Effector CD8-positive, alpha-beta T cell (primary cell): ENCODE results near the gene G6PC3.
A peak's percentile ranks its signal among the peaks of the same experiment; 100 is the strongest.

Experiments used
- DNase-seq: peaks from one replicate; lab custom pipeline; 2025; lab: John Stamatoyannopoulos, UW

The G6PC3 gene

GRCh38 chr17:44061446-44061845, 9.1 kb upstream of the G6PC3 start:
- no peak for DNase-seq

DNA sequence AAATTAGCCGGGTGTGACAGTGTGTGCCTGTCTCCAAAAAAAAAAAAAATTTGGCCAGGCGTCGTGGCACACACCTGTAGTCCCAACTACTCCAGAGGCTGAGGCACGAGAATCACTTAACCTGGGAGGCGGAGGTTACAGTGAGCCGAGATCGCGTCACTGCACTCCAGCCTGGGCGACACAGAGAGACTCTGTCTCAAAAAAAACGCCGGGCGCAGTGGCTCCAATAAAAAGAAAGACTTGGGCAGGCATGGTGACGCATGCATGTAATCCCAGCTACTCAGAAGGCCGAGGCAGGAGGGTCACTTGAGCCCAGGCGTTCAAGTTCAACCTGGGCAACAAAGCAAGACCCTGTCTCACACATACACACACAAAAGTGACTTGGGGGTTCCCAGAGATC, 7.7 kb upstream of the G6PC3 start:
- DNase-seq, result no peak

DNA sequence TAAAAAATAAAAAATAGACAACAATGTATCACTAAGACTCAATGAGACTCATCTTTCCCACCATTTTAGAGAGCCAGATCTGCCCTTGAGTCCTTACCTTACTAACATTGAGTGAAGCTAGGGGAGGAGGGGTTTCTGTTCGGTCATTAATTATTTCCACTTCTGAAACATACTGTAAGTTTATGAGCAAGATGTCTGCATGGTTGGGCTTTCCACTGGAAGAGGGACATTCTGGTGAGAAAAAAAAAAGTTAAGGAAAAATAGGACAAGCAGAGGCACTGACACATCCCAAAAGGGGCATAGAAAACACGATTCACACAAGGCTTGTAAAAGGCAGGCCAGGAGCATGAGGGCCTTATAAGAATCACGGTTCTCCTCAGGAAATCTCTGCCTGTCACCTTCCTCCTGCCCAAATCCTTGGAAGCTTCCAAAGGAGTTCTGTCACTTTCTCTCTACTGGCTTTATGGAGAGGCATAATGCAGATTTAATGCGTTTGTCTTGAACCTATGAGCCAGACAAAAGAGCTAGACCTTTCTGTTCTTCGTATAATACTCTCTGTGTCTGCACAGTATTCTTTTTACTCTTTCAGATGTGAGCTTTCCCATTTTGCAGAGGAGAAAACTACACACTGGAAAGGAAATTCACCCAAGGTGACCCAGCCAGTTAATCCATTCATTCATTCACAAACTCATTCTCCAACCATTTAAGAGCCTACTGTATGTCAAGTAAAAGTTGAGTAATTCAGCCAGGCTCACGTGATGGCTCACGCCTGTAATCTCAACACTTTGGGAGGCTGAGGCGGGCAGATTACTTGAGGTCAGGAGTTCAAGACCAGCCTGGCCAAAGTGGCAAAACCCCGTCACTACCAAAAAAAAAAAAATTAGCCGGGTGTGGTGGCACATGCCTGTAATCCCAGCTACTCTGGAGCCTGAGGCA, 6.6 kb upstream of the G6PC3 start:
- no peak for DNase-seq

DNA sequence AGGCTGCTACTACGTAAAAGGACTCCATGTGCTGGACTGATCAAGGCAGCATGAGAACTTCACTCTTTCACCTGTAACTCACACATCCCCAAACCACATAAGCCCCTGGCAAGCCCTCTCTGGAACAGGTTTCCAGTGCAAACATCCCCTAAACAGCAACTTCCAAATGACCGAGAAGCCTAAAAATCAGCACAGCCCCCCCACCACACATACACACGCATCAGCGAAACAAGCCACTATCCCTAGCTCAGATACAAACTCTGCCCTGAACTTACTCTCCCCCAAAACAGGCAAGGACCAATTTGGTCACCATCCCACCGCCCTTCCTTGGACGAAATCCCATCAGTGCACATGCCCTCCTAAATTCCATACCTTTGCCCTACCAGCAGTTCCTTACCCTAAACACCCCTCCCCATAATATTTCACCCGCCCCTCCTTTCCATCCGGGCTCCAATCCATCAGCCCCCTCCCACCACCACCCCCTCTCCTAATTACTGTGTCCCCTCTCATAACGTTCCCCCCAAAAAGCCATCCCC, 4.8 kb upstream of the G6PC3 start:
- no peak for DNase-seq

DNA sequence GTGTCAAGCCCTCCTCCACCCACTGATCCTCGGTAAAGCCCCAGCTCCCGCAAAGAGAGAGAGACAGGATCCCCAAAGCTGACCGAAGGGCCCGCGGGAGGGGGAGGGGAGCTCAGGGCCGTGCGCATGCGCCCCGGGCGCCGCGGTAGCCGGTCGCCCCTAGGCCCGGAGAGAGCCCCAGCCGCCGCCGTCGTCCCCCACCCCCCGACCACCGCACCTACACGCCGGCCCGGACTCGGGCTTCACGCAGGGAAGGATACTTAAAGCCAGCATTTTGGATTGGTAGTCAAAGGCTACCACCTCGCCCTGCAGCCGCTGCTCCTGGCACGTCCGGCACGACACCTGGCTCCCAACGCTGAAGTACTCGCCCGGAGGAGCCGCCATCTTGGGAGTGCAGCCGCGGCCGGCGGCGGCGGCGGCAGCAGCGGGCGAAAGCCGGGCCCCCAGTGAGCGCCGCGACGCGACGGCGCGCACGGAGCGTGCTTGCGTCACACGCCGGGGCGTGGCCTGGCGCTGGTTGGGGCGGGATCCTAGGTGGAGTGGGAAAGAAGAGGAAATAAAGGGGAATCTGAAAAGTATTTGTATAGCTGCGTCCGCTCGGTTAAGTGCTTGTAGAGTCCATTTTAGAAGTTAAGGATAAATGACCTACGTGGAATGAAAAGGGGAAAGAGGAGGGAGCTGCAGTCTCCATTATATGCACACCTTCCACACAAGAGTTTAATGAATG, 4.2 kb upstream of the G6PC3 start, which contains the start of gene LSM12:
Gene LSM12 (minus strand): TSS at position 468 of the 727 bp plus-strand sequence. CDS start 84 bp downstream, at position 384.
- peak; percentile 84 for DNase-seq

DNA sequence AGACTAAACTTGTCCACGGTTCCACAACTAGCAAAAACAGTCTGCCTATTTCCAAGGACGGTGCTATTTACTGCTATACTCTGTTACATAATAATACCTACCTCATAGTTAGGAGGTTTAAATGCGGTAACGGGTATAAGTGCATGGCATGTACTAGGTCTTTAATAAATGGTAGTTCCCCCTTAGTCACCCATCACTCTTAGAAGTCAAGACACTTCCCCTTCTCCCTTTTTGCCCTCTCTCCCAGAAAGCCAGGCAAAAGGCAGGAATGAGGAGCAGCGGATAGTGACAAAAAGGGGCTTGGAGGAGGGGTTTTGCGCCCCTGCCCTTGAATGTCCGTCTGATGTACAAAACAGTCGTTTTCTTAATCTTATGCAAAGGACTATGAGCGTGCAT, 3.0 kb upstream of the G6PC3 start:
- no peak for DNase-seq

- no peak for DNase-seq
Measured at GRCh38 chr17:44069974-44070454, 521 bp upstream of the G6PC3 start.

DNA sequence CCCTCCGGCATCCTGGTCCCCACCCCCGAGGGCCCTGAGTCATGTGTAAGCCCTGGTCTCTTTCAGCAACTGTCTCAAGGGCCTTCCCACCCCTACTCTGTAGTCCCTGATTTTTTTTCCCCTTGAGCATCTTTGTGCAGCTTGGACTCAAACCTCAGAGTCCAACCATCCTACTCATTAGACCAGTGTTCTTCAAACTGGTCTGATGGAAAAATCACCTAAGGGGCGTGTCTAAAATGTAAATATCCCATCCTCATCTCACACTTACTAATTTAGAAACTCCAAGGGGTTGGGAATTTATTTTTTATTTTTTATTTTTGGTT, 624 bp downstream of the G6PC3 start:
- no peak for DNase-seq

DNA sequence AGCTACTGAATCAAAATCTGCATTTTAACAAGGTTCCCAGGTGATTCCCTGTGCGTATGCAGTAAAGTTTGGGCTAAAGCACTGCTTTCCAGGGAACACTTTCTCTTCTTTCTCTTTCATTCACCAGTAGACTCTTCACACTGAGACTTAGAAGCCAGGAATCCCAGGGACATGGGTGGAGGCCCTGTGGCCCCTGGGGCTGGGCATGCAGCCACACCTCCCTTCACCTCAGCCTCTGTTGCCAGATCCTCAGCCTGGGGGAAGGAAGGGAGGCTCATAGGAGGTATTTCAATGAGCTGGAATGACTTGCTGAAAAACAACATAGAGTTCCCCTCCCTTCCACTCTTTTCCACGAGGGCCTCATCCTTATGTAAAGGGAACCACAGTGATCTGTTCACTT, 1.2 kb downstream of the G6PC3 start:
- no peak for DNase-seq

- no peak for DNase-seq
Measured at GRCh38 chr17:44074231-44074910, 3.8 kb downstream of the G6PC3 start.

DNA sequence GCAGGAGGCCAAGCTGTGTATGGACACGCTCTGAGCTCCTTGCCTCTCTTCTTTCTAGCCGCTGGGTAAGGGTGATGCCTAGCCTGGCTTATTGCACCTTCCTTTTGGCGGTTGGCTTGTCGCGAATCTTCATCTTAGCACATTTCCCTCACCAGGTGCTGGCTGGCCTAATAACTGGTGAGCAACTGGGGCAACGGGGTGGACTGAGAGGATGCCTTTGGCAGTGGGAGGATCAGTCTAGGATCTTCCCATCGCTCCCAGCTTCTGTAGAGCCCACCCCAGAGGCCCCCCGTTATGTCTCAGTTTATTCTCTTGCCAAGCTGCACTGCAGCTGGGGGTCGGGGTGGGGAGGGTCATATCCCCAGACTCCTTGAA, 4.4 kb downstream of the G6PC3 start:
- DNase-seq, result no peak

GRCh38 chr17:44075598-44076293, 5.2 kb downstream of the G6PC3 start:
- no peak for DNase-seq

DNA sequence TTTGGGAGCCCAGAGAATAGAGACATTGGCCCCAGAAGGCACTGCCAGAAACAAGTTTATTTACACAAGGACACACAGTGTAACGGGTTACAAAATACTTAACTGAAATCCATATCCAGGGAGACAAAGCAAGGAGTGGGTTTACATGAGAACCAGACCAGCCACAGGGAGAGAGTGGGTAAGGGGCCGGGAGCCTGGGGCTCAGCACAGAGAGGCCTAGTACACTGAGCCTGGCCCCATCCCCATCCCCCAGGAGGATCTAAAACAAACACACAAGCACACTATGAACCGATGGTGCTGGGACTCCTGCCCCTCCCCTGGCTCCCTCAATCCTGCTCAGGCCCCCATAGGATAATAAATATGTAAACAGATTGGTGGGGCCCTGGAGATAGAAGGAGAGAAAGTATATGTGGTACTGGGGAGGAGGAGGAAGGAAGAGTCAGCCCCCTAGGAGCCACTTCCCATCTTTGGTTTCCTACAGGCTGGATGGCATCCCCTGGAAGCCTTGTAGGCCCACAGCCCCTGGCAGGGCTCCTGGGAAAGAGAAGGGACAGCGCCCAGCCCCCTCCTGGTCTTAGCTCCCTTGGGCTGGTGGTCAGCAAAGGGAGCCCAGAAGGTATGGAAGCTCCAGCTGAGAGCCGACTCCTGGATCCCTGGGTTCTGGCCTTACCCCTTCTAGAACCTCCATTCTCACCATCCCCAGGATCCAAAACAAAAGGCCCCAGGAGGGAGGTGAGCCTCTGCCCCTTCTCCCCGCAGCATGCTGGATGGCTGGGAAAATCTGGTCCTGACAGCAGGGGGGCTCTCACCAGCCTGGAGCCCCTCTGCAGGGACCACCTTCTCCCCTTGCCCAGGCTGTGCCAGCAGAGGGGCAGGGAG, 6.4 kb downstream of the G6PC3 start:
- no peak for DNase-seq

- no peak for DNase-seq
Measured at GRCh38 chr17:44077595-44077909, 7.0 kb downstream of the G6PC3 start.

DNA sequence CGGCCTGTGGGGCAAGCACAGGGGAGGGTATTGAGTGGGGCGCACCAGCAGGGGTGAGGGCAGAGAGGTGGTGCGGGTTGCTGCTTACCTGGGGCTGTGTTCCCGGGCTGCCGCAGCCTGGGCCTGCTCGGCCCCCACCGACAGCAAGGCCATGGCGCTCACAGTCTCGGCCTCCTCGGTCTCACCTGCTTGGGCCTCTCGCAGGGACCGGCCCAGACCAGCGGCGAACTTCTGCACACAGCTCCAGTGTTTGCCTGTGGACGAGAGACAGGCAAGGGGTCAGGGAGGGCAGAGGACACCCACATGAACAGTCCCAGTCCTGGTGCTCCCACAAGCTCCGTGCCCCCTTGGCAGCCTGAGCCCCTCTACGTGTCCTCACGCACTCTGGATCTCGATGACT, 7.9 kb downstream of the G6PC3 start:
- no peak for DNase-seq

- DNase-seq, result no peak
Measured at GRCh38 chr17:44079877-44080821, 9.6 kb downstream of the G6PC3 start.

GRCh38 chr17:44081681-44082080, 11.1 kb downstream of the G6PC3 start:
- DNase-seq, result no peak

DNA sequence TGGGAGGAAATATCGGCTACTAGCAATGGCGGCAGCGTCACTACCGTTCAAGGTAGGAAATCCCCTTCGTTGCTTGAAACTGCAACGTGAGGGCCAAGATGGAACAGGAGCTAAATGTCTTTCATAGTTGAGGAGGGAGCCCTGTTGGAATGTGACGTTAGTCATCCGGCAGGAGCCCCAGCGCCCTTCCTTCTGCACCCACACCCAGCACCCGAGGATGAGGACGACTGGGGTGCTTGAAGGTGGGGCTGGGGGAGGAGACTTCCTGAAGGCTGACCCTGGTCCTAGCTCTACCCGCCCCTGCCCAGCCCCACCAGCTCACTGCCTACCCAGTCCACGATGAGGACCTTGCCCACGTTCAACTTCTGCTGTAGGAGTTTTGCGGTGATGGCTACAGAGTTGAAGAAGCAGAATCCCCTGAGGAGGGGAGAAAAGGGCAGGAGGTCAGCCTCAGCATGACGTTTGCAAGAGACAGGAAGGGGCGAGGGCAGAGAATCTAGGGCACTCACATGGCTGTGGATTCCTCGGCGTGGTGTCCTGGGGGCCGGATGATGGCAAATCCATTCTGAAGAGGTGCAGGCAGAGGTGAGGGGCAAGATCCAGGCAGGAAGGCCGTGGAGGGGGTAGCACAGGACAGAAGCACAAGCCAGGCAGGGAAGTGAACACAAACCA, 11.9 kb downstream of the G6PC3 start:
- DNase-seq, result no peak

DNA sequence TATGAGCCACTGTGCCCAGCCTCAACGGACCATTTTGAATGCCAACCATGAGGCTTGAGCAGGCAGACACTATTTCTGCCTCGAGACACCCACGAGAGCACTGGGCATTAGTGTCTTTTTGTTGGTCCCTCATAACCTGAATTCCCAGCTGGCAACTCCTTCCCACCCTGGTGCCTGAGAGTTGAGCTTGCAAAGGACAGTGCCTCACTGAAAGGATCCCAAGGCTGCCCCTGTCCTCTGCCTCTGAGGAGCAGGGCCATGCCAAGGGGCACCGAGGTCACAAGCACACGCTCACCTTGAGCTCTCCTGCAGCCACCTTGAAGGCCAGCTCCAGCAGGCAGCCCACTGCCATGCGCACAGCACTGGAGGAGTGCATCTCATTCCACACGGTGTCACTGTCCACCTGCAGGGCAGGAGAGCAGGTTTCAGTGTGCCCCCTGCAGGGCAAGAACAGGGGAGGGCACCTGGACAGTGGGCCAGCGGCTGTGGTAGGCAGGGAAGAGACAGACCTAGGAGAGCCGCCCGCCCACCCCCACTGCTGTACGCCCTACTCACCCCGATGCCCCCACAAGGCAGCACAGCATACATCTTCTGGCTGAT, 12.8 kb downstream of the G6PC3 start:
- no peak for DNase-seq
